Heart right ventricle (tissue), 16 donors: Measurements from ENCODE around the gene YES1. TPM values are rescaled to one million over a fixed set of nuclear protein-coding genes. Genes with fewer than 3 reads are reported as not detected.
"Not testable (repeated sequence)": the region's sequence is repeated elsewhere in the genome, so short reads cannot be mapped to it uniquely, and the experiment has no call there.

Experiments used
- ATAC-seq, 8 donors: fragments of 200-7000 bp; cut with Tn5 transposase; one replicate each; pipeline ENCODE4 v1.9.1; 2020; ENCODE audit warnings: mild to moderate bottlenecking in 8 of 8, moderate library complexity in 8 of 8, moderate number of reproducible peaks in 1 of 8
- DNase-seq, 2 donors: peaks; one replicate each; pipeline ENCODE4 v3.0.0-alpha.2; 2020
- H3K27ac ChIP-seq, 10 donors: fragments of 200-600 bp; sonication (generic) in 2 of 10; one replicate each; pipeline versions ENCODE4 v1.5.0 to v1.8.0; 2020 to 2022; ENCODE audit warnings: mild to moderate bottlenecking in 3 of 10
- H3K27me3 ChIP-seq, 7 donors: fragments of 200-600 bp; one replicate each; pipeline ENCODE4 v1.8.0; 2021 to 2022; ENCODE audit warnings: mild to moderate bottlenecking in 2 of 7
- H3K36me3 ChIP-seq, 9 donors: fragments of 200-600 bp; sonication (generic) in 1 of 9; one replicate each; pipeline versions ENCODE4 v1.5.0 to v1.8.0; 2020 to 2022; ENCODE audit warnings: mild to moderate bottlenecking in 2 of 9
- H3K4me1 ChIP-seq, 9 donors: fragments of 200-600 bp; sonication (generic) in 1 of 9; one replicate each; pipeline versions ENCODE4 v1.5.0 to v1.8.0; 2020 to 2022; ENCODE audit warnings: mild to moderate bottlenecking in 4 of 9
- H3K4me3 ChIP-seq, 10 donors: fragments of 200-600 bp; sonication (generic) in 2 of 10; one replicate each; pipeline versions ENCODE4 v1.5.0 to v1.8.0; 2020 to 2022; ENCODE audit warnings: mild to moderate bottlenecking in 7 of 10, moderate library complexity in 2 of 10
- H3K9me3 ChIP-seq, 11 donors: fragments of 200-600 bp in 10 of 11; sonication (generic) in 2 of 11; one replicate each; pipeline versions ENCODE4 v1.5.0 to v1.8.0; 2013 to 2022; ENCODE audit warnings: mild to moderate bottlenecking in 2 of 11, control low read depth in 1 of 11, moderate library complexity in 1 of 11
- CTCF ChIP-seq, 9 donors: fragments of 200-600 bp; sonication (generic) in 2 of 9; IDR thresholded peaks; one replicate each; pipeline versions ENCODE4 v1.5.0 to v1.8.0; 2021 to 2022; ENCODE audit warnings: antibody characterized with exemption in 9 of 9, mild to moderate bottlenecking in 5 of 9, moderate library complexity in 1 of 9
- WGBS, 2 donors: extraction: QIAGEN DNeasy Blood & Tissue Kit; methylation state at CpG; one replicate each; pipeline ENCODE4 v1.1.7; 2013; ENCODE audit warnings: inconsistent platforms in 1 of 2; 5-methylcytosine and 5-hydroxymethylcytosine counted together
- intact Hi-C, 10 donors: fragments of 100-400 bp; cut with DNase I; formaldehyde crosslinking; loops; one replicate each; pipeline versions ENCODE4 v1.11.1 to v1.14.2; 2022
- polyA plus RNA-seq, 2 donors: library from polyadenylated mRNA; stranded (reverse); fragments of 200-250 nt; gene quantifications; one replicate each; pipeline ENCODE4 v1.2.3, GENCODE V29; 2013
- total RNA-seq, 10 donors: library from RNA; stranded (reverse); fragmentation: NEBNext Ultra II Directional in 3 of 10; extraction: Animal tissue kit (Norgen Biotek cat#: 25700) in 3 of 10; gene quantifications; one replicate each; pipeline versions ENCODE4 v1.2.1 to v1.2.4, GENCODE V29; 2021 to 2023
- donor health status: Arrhythmogenic right ventricular cardiomyopathy.
- donor health status: ischemic (EF 13 %, LVEDD 7.1; RV severe dilation, severe dysfunction).
- donor health status: healthy with polysubstance abuse.
- donor health status: DM: no; HTN: yes; CAD: no.
- donor health status: DM: no; HTN: no; CAD: no.
- donor health status: ischemic (EF 25% LVEDD 6.9; RV normal size, moderate dysfunction).
- donor health status: ischemic (EF 25% LVEDD 5.7; RV mildly dilated, moderate dysfunction).
- donor health status: healthy.
- donor health status: DM: yes; HTN: yes; CAD: no.
- donor health status: Ischemic cardiomyopathy.
- donor health status: ischemic (EF 35%, LVEDD 5.7; RV mildly dilated, moderate dysfunction).
- donor health status: nonischemic (EF 11% LVEDD 7.7; RV severe dilation, severe dysfunction).
- donor health status: DM: yes; HTN: yes; CAD: no.
- donor health status: PGD.
- donor health status: ischemic (EF 29% LVEDD 5.4; RV normal size, mild dysfunction).
- donor health status: nonischemic (EF 23%, LVEDD 6.1; RV moderate dilation, normal function).

The YES1 gene
- total and polyA plus RNA-seq, 12 donors, result 10.3 to 31.5 (median 21.7) TPM

- no peak overlapping the region for H3K27ac ChIP-seq
- peaks cover 0 to 36% (median 7%) of the 10 kb centered on the region in 9 donors for H3K4me1 ChIP-seq
- no peaks in the 10 kb centered on the region for H3K36me3 ChIP-seq
- ATAC-seq (no peak), DNase-seq (no peak)
- peaks cover 0 to 6% (median 0%) of the 10 kb centered on the region in 11 donors for H3K9me3 ChIP-seq
- intact Hi-C loops, result loop anchor here in 2 of 10 donors (5.0 kb wide), 2 partner anchors 46 to 1906 kb away; partner anchors contain the start of gene YES1 (in 1 of the 2)
- WGBS, 2 donors, result 76 to 85% methylated on average over 1 of the region's 1 CpG
- no peak overlapping the region for H3K4me3 ChIP-seq
- no peak for TF ChIP-seq CTCF (IDR thresholded peaks at IDR 0.05)
- H3K27me3 ChIP-seq, result no peaks in the 10 kb centered on the region
Observed at GRCh38 chr18:766550-766860, 45.5 kb downstream of the YES1 start.

GRCh38 chr18:765764-766549 lies 46.1 kb downstream of the YES1 start:
- DNase-seq (no peak), ATAC-seq (no peak)
- no peak for TF ChIP-seq CTCF (IDR thresholded peaks at IDR 0.05)
- peaks cover 0 to 6% (median 0%) of the 10 kb centered on the region in 11 donors for H3K9me3 ChIP-seq
- no peaks in the 10 kb centered on the region for H3K27me3 ChIP-seq
- WGBS, 2 donors, result 66 to 75% methylated on average over 7 of the region's 7 CpGs
- intact Hi-C loops, result loop anchor here in 2 of 10 donors (5.0 kb wide), 2 partner anchors 46 to 1906 kb away; partner anchors contain the start of gene YES1 (in 1 of the 2)
- H3K36me3 ChIP-seq, result no peaks in the 10 kb centered on the region
- no peak overlapping the region for H3K4me3 ChIP-seq
- peaks cover 0 to 36% (median 7%) of the 10 kb centered on the region in 9 donors for H3K4me1 ChIP-seq
- H3K27ac ChIP-seq, result no peak overlapping the region

GRCh38 chr18:759864-760263 lies 52.2 kb downstream of the YES1 start:
- DNase-seq, H3K27me3 ChIP-seq, H3K4me3 ChIP-seq, H3K9me3 ChIP-seq, H3K27ac ChIP-seq, ATAC-seq: not testable (repeated sequence)
- intact Hi-C loops, result loop anchor here in 1 of 10 donors (10.0 kb wide), 1 partner anchor 55 kb away; the partner anchor contains the start of gene YES1
- Histone ChIP-seq H3K36me3 (peaks cover 0 to 18% (median 0%) of the 10 kb centered on the region in 9 donors), H3K4me1 (peaks cover 0 to 10% (median 0%) of the 10 kb centered on the region in 9 donors)
- WGBS, 2 donors, result 96 to 98% methylated on average over 2 to 3 of the region's 4 CpGs

GRCh38 chr18:755506-755905 lies 56.5 kb downstream of the YES1 start:
- intact Hi-C loops, result loop anchor here in 1 of 10 donors (10.0 kb wide), 1 partner anchor 59 kb away; the partner anchor contains the start of gene YES1
- H3K27ac ChIP-seq, result no peak overlapping the region
- DNase-seq (no peak), ATAC-seq (no peak)
- no peak overlapping the region for H3K4me3 ChIP-seq
- no peaks in the 10 kb centered on the region for H3K27me3 ChIP-seq
- no peak for TF ChIP-seq CTCF (IDR thresholded peaks at IDR 0.05)
- peaks cover 0 to 5% (median 0%) of the 10 kb centered on the region in 9 donors for H3K4me1 ChIP-seq
- H3K9me3 ChIP-seq, result peaks cover 0 to 7% (median 0%) of the 10 kb centered on the region in 11 donors
- WGBS, 2 donors, result 73 to 74% methylated on average over 2 of the region's 2 CpGs
- peaks cover 0 to 59% (median 17%) of the 10 kb centered on the region in 9 donors for H3K36me3 ChIP-seq
